Prostate gland (tissue), 2 donors: ENCODE data around the gene ZNF655.

Experiments used
- POLR2A ChIP-seq: fragments of 450-650 bp; IDR thresholded peaks from one replicate; pipeline ENCODE4 v1.6.1; 2016; ENCODE audit warnings: antibody characterized with exemption, mild to moderate bottlenecking
- POLR2AphosphoS5 ChIP-seq: sonication (generic); formaldehyde crosslinking; IDR thresholded peaks from one replicate; pipeline ENCODE4 v1.6.1; 2017; ENCODE audit warnings: antibody characterized with exemption
- TF ChIP-seq, protein P1 (sequence below), 4 experiments: fragments of 200-600 bp in 2 of 4; fragments of 450-650 bp in 2 of 4; sonication (generic) in 2 of 4; IDR thresholded peaks; 1 replicate in 3 of 4; 2 replicates in 1 of 4; pipeline ENCODE4 v1.5.1; 2016 to 2019; ENCODE audit warnings: antibody characterized with exemption in 4 of 4, mild to moderate bottlenecking in 2 of 4, moderate library complexity in 2 of 4

DNA sequence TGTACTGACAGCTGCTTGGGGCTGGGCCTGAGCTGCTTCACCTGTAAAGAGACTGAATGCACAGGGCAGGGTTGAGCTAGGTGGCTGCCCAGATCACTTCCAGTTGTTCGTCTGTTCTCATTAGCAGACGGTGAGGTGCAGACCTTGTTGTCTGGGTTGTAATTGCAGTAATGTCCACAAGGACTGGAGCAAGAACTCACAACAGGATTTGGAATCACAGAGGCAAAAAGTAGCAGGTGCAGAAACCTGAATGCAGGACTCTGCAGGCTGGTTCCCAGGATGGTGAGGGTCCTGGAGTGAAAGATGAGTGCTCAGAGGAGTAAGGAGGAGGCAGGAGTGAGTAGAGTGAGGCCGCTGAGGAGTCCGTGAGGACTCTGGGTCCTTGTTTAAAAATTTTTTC is 67.5 kb downstream of the ZNF655 start:
- TF ChIP-seq, protein P1, sequence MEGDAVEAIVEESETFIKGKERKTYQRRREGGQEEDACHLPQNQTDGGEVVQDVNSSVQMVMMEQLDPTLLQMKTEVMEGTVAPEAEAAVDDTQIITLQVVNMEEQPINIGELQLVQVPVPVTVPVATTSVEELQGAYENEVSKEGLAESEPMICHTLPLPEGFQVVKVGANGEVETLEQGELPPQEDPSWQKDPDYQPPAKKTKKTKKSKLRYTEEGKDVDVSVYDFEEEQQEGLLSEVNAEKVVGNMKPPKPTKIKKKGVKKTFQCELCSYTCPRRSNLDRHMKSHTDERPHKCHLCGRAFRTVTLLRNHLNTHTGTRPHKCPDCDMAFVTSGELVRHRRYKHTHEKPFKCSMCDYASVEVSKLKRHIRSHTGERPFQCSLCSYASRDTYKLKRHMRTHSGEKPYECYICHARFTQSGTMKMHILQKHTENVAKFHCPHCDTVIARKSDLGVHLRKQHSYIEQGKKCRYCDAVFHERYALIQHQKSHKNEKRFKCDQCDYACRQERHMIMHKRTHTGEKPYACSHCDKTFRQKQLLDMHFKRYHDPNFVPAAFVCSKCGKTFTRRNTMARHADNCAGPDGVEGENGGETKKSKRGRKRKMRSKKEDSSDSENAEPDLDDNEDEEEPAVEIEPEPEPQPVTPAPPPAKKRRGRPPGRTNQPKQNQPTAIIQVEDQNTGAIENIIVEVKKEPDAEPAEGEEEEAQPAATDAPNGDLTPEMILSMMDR (IDR thresholded peaks at IDR 0.05), result no peak
- TF ChIP-seq POLR2AphosphoS5 (no peak), POLR2A (no peak)
